PC-3 (cell line): Measurements from ENCODE around the gene YIPF6. TPM values are rescaled to one million over a fixed set of nuclear protein-coding genes. Genes with fewer than 3 reads are reported as not detected.
A peak's percentile ranks its signal among the peaks of the same experiment; 100 is the strongest.

Experiments used
- ATAC-seq: fragments of 200-7000 bp; cut with Tn5 transposase; 2 replicates; pipeline ENCODE4 v1.9.1; 2020; ENCODE audit warnings: mild to moderate bottlenecking, moderate library complexity
- BruUV-seq: library from RNA; stranded (reverse); fragments of 400-500 nt; replicated peaks from 2 replicates; lab custom pipeline; 2021; lab: Mats Ljungman, UMichigan
- CTCF ChIA-PET: fragments of 300-600 bp; sonication (Branson Sonifier 250); formaldehyde crosslinking; loops from one replicate; lab custom pipeline; 2022; ENCODE audit warnings: antibody characterized with exemption; lab: Charles Lee
- POLR2A ChIA-PET: fragments of 300-600 bp; sonication (Branson Sonifier 250); formaldehyde crosslinking; loops from one replicate; lab custom pipeline; 2022; ENCODE audit warnings: antibody characterized with exemption; ENCODE audit not compliant: unreplicated experiment; lab: Charles Lee
- DNase-seq: peaks from one replicate; pipeline ENCODE4 v3.0.0-alpha.2; 2015
- H2AFZ ChIP-seq: fragments of 300-600 bp; sonication (generic); 2 replicates; pipeline ENCODE4 v1.6.0; 2016; ENCODE audit warnings: antibody characterized with exemption, low read length
- H3F3A ChIP-seq: fragments of 300-600 bp; sonication (generic); one replicate; pipeline ENCODE4 v1.6.0; 2017; ENCODE audit warnings: antibody characterized with exemption, low read length, control low read depth, mild to moderate bottlenecking; ENCODE audit not compliant: unreplicated experiment
- H3K27ac ChIP-seq: fragments of 300-600 bp; sonication (generic); 2 replicates; pipeline ENCODE4 v1.5.1; 2016; ENCODE audit warnings: mild to moderate bottlenecking, low read length
- H3K27me3 ChIP-seq: fragments of 300-600 bp; sonication (generic); 2 replicates; pipeline ENCODE4 v1.6.1; 2016; ENCODE audit warnings: low read length, mixed read lengths
- H3K36me3 ChIP-seq: fragments of 300-600 bp; sonication (generic); 2 replicates; pipeline ENCODE4 v1.6.1; 2016; ENCODE audit warnings: low read depth, mixed run types, low read length, mixed read lengths
- H3K4me1 ChIP-seq: fragments of 300-600 bp; sonication (generic); 2 replicates; pipeline ENCODE4 v1.5.1; 2016; ENCODE audit warnings: low read length; ENCODE audit not compliant: insufficient read depth
- H3K4me2 ChIP-seq: fragments of 300-600 bp; sonication (generic); 2 replicates; pipeline ENCODE4 v1.6.0; 2016; ENCODE audit warnings: low read length
- H3K4me3 ChIP-seq: fragments of 300-600 bp; sonication (generic); 2 replicates; pipeline ENCODE4 v1.5.1; 2016; ENCODE audit warnings: mild to moderate bottlenecking, low read length, mixed read lengths
- H3K79me2 ChIP-seq: fragments of 300-600 bp; sonication (generic); 2 replicates; pipeline ENCODE4 v1.6.1; 2017; ENCODE audit warnings: low read length, mixed read lengths
- H3K9ac ChIP-seq: fragments of 300-600 bp; sonication (generic); 2 replicates; pipeline ENCODE4 v1.6.0; 2016; ENCODE audit warnings: mild to moderate bottlenecking, low read length
- H3K9me2 ChIP-seq: fragments of 300-600 bp; sonication (generic); replicated peaks from 2 replicates; pipeline ENCODE4 v1.6.1; 2016; ENCODE audit warnings: mixed run types, low read length, mixed read lengths
- H3K9me3 ChIP-seq: fragments of 300-600 bp; sonication (generic); 2 replicates; pipeline ENCODE4 v1.6.1; 2016; ENCODE audit warnings: low read length, mixed read lengths
- H4K20me1 ChIP-seq: fragments of 300-600 bp; sonication (generic); 2 replicates; pipeline ENCODE4 v1.6.1; 2016; ENCODE audit warnings: low read length, mixed read lengths
- EZH2 ChIP-seq: fragments of 300-600 bp; sonication (generic); IDR thresholded peaks from one replicate; pipeline ENCODE4 v1.6.1; 2017; ENCODE audit warnings: antibody characterized with exemption, mild to moderate bottlenecking, low read length; ENCODE audit not compliant: unreplicated experiment
- EZH2phosphoT487 ChIP-seq: fragments of 300-600 bp; sonication (generic); IDR thresholded peaks from 2 replicates; pipeline ENCODE4 v1.6.1; 2018; ENCODE audit warnings: mild to moderate bottlenecking, antibody characterized with exemption, low read length, borderline replicate concordance
- intact Hi-C: fragments of 100-400 bp; cut with micrococcal nuclease; formaldehyde crosslinking; loops from 2 replicates; pipeline ENCODE4 v1.9.0; 2023
- total RNA-seq: library from RNA; depleted of rRNA; stranded (reverse); fragments of >200 nt; gene quantifications from 2 replicates; pipeline ENCODE4 v1.2.3, GENCODE V29; 2014
- TF ChIP-seq, protein P1 (sequence below): fragments of 300-600 bp; sonication (generic); conservative IDR thresholded peaks from 2 replicates; pipeline ENCODE4 v1.5.1; 2017; ENCODE audit warnings: antibody characterized with exemption, low read depth, mild to moderate bottlenecking, low read length

Gene YIPF6
- total RNA-seq, 1 experiment from 2014 or later = 37.0 TPM

GRCh38 chrX:68571292-68571609 is 72.4 kb downstream of the YIPF6 start:
- no TSS peak for BruUV-seq
- Histone ChIP-seq H3K27me3 (no peaks in the 10 kb centered on the region), H3K4me1 (peaks cover 26% of the 10 kb centered on the region), H3F3A (no peaks in the 10 kb centered on the region), H3K27ac (peak overlapping the region; percentile 82), H3K79me2 (no peaks in the 10 kb centered on the region), H3K9me3 (no peaks in the 10 kb centered on the region), H3K4me3 (no peak overlapping the region), H4K20me1 (no peaks in the 10 kb centered on the region), H3K9me2 (no peaks in the 10 kb centered on the region), H3K9ac (no peak overlapping the region; the same call in 1 of the 2 replicates), H2AFZ (0 out of 2 replicates have a peak overlapping the region, but pooled peaks have one; percentile 16), H3K36me3 (no peaks in the 10 kb centered on the region), H3K4me2 (peak overlapping the region; percentile 40)
- intact Hi-C loops = no loop called here
- ATAC-seq = no peak
- no peak for TF ChIP-seq EZH2
- TF ChIP-seq, protein P1, sequence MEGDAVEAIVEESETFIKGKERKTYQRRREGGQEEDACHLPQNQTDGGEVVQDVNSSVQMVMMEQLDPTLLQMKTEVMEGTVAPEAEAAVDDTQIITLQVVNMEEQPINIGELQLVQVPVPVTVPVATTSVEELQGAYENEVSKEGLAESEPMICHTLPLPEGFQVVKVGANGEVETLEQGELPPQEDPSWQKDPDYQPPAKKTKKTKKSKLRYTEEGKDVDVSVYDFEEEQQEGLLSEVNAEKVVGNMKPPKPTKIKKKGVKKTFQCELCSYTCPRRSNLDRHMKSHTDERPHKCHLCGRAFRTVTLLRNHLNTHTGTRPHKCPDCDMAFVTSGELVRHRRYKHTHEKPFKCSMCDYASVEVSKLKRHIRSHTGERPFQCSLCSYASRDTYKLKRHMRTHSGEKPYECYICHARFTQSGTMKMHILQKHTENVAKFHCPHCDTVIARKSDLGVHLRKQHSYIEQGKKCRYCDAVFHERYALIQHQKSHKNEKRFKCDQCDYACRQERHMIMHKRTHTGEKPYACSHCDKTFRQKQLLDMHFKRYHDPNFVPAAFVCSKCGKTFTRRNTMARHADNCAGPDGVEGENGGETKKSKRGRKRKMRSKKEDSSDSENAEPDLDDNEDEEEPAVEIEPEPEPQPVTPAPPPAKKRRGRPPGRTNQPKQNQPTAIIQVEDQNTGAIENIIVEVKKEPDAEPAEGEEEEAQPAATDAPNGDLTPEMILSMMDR = no peak
- no peak for TF ChIP-seq EZH2phosphoT487
- no peak for DNase-seq
- ChIA-PET POLR2A (no interaction called here), CTCF (no interaction called here)

DNA sequence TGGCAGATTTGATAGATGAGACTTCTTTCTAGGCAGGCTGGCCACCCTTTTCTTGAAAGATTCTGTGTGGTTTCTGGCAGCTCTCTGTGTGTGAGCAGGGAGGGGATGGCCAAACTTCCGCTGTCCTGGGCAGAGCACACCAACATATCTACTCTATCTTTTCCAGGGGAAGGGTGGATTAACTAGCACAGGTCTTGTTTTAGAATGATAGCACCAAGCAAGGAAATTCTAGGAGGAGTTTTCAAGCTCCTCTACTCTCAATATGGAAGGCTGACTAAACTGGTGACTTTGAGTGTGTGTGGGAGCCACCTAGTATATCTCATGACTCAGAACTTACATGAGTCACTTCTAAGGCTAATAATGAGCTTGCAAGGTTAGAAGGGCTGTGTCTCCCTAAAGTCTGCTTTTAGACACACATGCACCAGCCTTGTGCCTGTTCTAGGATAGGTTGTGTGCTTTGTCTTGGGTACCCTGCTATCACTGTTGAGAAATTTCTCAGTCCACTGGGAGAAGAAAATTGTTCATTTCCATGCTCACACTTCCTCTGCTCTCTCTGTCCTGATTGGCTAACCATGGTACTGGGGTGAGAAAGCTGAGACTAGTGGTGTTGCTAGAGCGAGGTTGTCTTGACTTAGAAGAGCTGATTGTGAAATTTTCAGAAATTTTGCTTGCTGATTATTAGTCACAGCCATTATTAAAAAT is 72.9 kb downstream of the YIPF6 start:
- H3K9ac ChIP-seq = peak overlapping the region; percentile 31; the same call in 1 of the 2 replicates
- H3K79me2 ChIP-seq = no peaks in the 10 kb centered on the region
- TF ChIP-seq EZH2 = no peak
- TF ChIP-seq EZH2phosphoT487 = no peak
- TF ChIP-seq, protein P1 = no peak
- no peaks in the 10 kb centered on the region for H3K9me2 ChIP-seq
- H2AFZ ChIP-seq = 0 out of 2 replicates have a peak overlapping the region, but pooled peaks have one; percentile 39
- POLR2A ChIA-PET = no interaction called here
- H3K4me2 ChIP-seq = peak overlapping the region; percentile 69
- ATAC-seq (peak; percentile 99), DNase-seq (peak; percentile 86)
- no TSS peak for BruUV-seq
- CTCF ChIA-PET = no interaction called here
- H3K27ac ChIP-seq = peak overlapping the region; percentile 82
- no peaks in the 10 kb centered on the region for H3F3A ChIP-seq
- H3K27me3 ChIP-seq = no peaks in the 10 kb centered on the region
- no peaks in the 10 kb centered on the region for H4K20me1 ChIP-seq
- H3K4me3 ChIP-seq = no peak overlapping the region
- no peaks in the 10 kb centered on the region for H3K9me3 ChIP-seq
- peaks cover 26% of the 10 kb centered on the region for H3K4me1 ChIP-seq
- H3K36me3 ChIP-seq = no peaks in the 10 kb centered on the region
- intact Hi-C loops = no loop called here

DNA sequence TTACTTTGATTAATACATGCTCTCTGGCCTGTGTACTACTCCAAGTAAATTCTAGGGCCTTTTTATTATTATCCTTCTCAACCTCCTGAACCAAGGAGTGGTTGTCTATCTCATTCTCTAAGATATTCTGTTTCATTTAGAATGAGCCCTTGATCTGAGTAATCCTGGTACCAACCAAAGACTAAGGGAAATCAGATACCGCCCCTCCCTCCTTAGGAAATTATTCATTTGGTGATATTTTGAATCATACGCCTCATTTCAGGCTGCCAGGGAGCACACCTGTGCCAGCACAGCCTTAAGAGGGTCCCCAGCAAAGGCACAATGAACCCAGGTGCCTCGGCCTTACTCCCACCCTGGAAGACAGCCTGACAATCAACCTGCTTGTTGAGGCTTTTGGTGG is 75.4 kb downstream of the YIPF6 start:
- DNase-seq (no peak), ATAC-seq (no peak)
- BruUV-seq = no TSS peak
- ChIA-PET CTCF (no interaction called here), POLR2A (no interaction called here)
- H4K20me1 ChIP-seq = no peaks in the 10 kb centered on the region
- no peaks in the 10 kb centered on the region for H3F3A ChIP-seq
- no peaks in the 10 kb centered on the region for H3K36me3 ChIP-seq
- intact Hi-C loops = no loop called here
- no peaks in the 10 kb centered on the region for H3K9me3 ChIP-seq
- no peak overlapping the region for H3K9ac ChIP-seq
- H3K27ac ChIP-seq = no peak overlapping the region
- no peaks in the 10 kb centered on the region for H3K27me3 ChIP-seq
- TF ChIP-seq, protein P1 = no peak
- TF ChIP-seq EZH2phosphoT487 (no peak), EZH2 (no peak)
- no peaks in the 10 kb centered on the region for H3K9me2 ChIP-seq
- peaks cover 26% of the 10 kb centered on the region for H3K4me1 ChIP-seq
- H3K4me3 ChIP-seq = no peak overlapping the region
- H2AFZ ChIP-seq = no peak overlapping the region
- H3K79me2 ChIP-seq = no peaks in the 10 kb centered on the region
- H3K4me2 ChIP-seq = no peak overlapping the region
